ENCODE measurements around the gene TCERG1L. TPM values are rescaled to one million over a fixed set of nuclear protein-coding genes. Genes with fewer than 3 reads are reported as not detected.
"Not testable (repeated sequence)": the region's sequence is repeated elsewhere in the genome, so short reads cannot be mapped to it uniquely, and the experiment has no call there.

Gene TCERG1L
- total RNA-seq, 1 donor from 2014 or later: 2.7 TPM

GRCh38 chr10:131238669-131239280 is 72.7 kb downstream of the TCERG1L start:
- TF ChIP-seq CTCF (conservative IDR thresholded peaks at IDR 0.05): no peak
- H3K27ac Mint-ChIP-seq: no peak overlapping the region

GRCh38 chr10:131237991-131238651 is 73.4 kb downstream of the TCERG1L start:
- Mint-ChIP-seq H3K27me3 (peaks cover 8% of the 10 kb centered on the region), H3K4me1 (ENCODE audit: unreplicated experiment) (peaks cover 15% of the 10 kb centered on the region), H3K27ac (no peak overlapping the region), H3K4me3 (no peak overlapping the region), H3K9me3 (peaks cover 5% of the 10 kb centered on the region), H3K36me3 (no peaks in the 10 kb centered on the region)
- no peak for DNase-seq (ENCODE audit: extremely low spot score, unreplicated experiment)
- no peak for TF ChIP-seq CTCF (conservative IDR thresholded peaks at IDR 0.05)

More at GRCh38 chr10:131238669-131239280, 72.7 kb downstream of the TCERG1L start:
- Mint-ChIP-seq H3K36me3 (no peaks in the 10 kb centered on the region), H3K9me3 (peaks cover 3% of the 10 kb centered on the region), H3K4me3 (no peak overlapping the region), H3K27me3 (peaks cover 8% of the 10 kb centered on the region), H3K4me1 (ENCODE audit: unreplicated experiment) (peaks cover 12% of the 10 kb centered on the region)
- DNase-seq (ENCODE audit: extremely low spot score, unreplicated experiment): no peak

- H3K36me3 Mint-ChIP-seq; H3K27me3 Mint-ChIP-seq; DNase-seq (ENCODE audit: extremely low spot score, unreplicated experiment); H3K27ac Mint-ChIP-seq; H3K4me3 Mint-ChIP-seq; H3K9me3 Mint-ChIP-seq: not testable (repeated sequence)
- H3K4me1 Mint-ChIP-seq (ENCODE audit: unreplicated experiment): peaks cover 11% of the 10 kb centered on the region
Observed at GRCh38 chr10:131234606-131235005, 76.9 kb downstream of the TCERG1L start.

- no peaks in the 10 kb centered on the region for H3K36me3 Mint-ChIP-seq
- no peak for TF ChIP-seq CTCF (conservative IDR thresholded peaks at IDR 0.05)
- H3K4me1 Mint-ChIP-seq (ENCODE audit: unreplicated experiment): peaks cover 7% of the 10 kb centered on the region
- H3K27me3 Mint-ChIP-seq: peaks cover 5% of the 10 kb centered on the region
- no peak overlapping the region for H3K27ac Mint-ChIP-seq
- DNase-seq (ENCODE audit: extremely low spot score, unreplicated experiment): no peak
- no peak overlapping the region for H3K4me3 Mint-ChIP-seq
- peaks cover 5% of the 10 kb centered on the region for H3K9me3 Mint-ChIP-seq
Observed at GRCh38 chr10:131233611-131234258, 77.8 kb downstream of the TCERG1L start.

GRCh38 chr10:131231965-131232541 is 79.5 kb downstream of the TCERG1L start:
- H3K27me3 Mint-ChIP-seq: peaks cover 2% of the 10 kb centered on the region
- H3K36me3 Mint-ChIP-seq: no peaks in the 10 kb centered on the region
- H3K4me3 Mint-ChIP-seq: no peak overlapping the region
- DNase-seq (ENCODE audit: extremely low spot score, unreplicated experiment): no peak
- H3K9me3 Mint-ChIP-seq: peaks cover 5% of the 10 kb centered on the region
- no peak for TF ChIP-seq CTCF (conservative IDR thresholded peaks at IDR 0.05)
- no peak overlapping the region for H3K27ac Mint-ChIP-seq
- H3K4me1 Mint-ChIP-seq (ENCODE audit: unreplicated experiment): peaks cover 6% of the 10 kb centered on the region

Data from type B pancreatic cell (in vitro differentiated cells).